Neural progenitor cell (in vitro differentiated cells): ENCODE data around the gene NCOA6.

Experiments used
- EZH2 ChIP-seq: fragments of 200-600 bp; sonication (generic); IDR thresholded peaks from 2 replicates; pipeline ENCODE4 v1.6.1; 2017; ENCODE audit warnings: antibody characterized with exemption, mild to moderate bottlenecking, moderate library complexity
- TF ChIP-seq, protein P1 (sequence below): fragments of 200-600 bp; sonication (generic); IDR thresholded peaks from 2 replicates; pipeline ENCODE4 v1.5.1; 2017; ENCODE audit warnings: antibody characterized with exemption, mild to moderate bottlenecking

DNA sequence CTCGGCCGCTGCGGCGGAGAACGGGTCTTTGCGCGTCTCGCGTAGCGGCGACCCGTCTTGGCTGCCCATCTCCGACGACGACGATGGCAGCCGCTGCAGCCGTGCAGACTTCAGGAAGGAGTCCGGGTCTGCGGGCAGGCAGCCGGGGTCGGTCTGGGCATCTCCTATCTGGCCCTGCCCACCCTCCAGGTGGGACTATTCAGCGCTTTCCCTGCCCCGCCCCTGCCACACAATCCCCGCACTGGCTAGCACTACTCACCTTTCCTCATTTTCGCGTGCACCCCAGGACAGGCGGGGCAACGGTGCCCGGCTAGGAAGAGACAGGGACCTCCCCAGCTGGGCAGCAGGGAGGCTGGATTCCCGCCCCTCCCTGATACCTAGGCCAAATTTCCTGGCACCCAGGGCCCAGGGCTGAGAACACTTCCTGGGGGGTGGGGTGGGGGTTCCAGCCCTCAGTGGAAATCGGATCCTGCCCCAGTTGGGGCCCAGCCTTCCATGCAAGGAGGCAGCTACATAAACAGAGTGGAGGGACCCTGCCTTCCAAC is 38.0 kb upstream of the NCOA6 start:
- no peak for TF ChIP-seq EZH2
- TF ChIP-seq, protein P1, sequence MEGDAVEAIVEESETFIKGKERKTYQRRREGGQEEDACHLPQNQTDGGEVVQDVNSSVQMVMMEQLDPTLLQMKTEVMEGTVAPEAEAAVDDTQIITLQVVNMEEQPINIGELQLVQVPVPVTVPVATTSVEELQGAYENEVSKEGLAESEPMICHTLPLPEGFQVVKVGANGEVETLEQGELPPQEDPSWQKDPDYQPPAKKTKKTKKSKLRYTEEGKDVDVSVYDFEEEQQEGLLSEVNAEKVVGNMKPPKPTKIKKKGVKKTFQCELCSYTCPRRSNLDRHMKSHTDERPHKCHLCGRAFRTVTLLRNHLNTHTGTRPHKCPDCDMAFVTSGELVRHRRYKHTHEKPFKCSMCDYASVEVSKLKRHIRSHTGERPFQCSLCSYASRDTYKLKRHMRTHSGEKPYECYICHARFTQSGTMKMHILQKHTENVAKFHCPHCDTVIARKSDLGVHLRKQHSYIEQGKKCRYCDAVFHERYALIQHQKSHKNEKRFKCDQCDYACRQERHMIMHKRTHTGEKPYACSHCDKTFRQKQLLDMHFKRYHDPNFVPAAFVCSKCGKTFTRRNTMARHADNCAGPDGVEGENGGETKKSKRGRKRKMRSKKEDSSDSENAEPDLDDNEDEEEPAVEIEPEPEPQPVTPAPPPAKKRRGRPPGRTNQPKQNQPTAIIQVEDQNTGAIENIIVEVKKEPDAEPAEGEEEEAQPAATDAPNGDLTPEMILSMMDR: no peak
